Measurements from ENCODE around the gene KRTAP4-1. TPM values are rescaled to one million over a fixed set of nuclear protein-coding genes. Genes with fewer than 3 reads are reported as not detected.

The KRTAP4-1 gene
- total RNA-seq, result not detected

GRCh38 chr17:41184480-41184961 is at the start of gene KRTAP4-1:
Gene KRTAP4-1, minus strand, starts transcription at chr17:41184911. Its CDS starts 57 bp downstream, at chr17:41184854.

GRCh38 chr17:41232399-41233105 is 47.8 kb upstream of the KRTAP4-1 start, which contains the start of gene KRTAP9-3:
Gene KRTAP9-3, plus strand, starts transcription at chr17:41232449. Its CDS starts 53 bp downstream, at chr17:41232502.

GRCh38 chr17:41226598-41227095 is 41.9 kb upstream of the KRTAP4-1 start, which contains the start of gene KRTAP9-2:
Gene KRTAP9-2, plus strand, starts transcription at chr17:41226648. Its CDS starts 7 bp downstream, at chr17:41226655.

GRCh38 chr17:41189837-41190318 is 5.2 kb upstream of the KRTAP4-1 start, which contains the start of gene KRTAP9-1:
Gene KRTAP9-1, plus strand, starts transcription at chr17:41189887. Its CDS starts 0 bp downstream, at chr17:41189887.

GRCh38 chr17:41177727-41178271 is 6.9 kb downstream of the KRTAP4-1 start, which contains the start of gene KRTAP4-2:
Gene KRTAP4-2, minus strand, starts transcription at chr17:41178221. Its CDS starts 57 bp downstream, at chr17:41178164.

GRCh38 chr17:41168121-41168520 is 16.6 kb downstream of the KRTAP4-1 start, which contains the start of gene KRTAP4-3:
Gene KRTAP4-3, minus strand, starts transcription at chr17:41168221. Its CDS starts 49 bp downstream, at chr17:41168172.

GRCh38 chr17:41160648-41161047 is 24.1 kb downstream of the KRTAP4-1 start, which contains the start of gene KRTAP4-4:
Gene KRTAP4-4, minus strand, starts transcription at chr17:41160748. Its CDS starts 57 bp downstream, at chr17:41160691.

GRCh38 chr17:41149652-41149985 is 35.1 kb downstream of the KRTAP4-1 start, which contains the start of gene KRTAP4-5:
Gene KRTAP4-5, minus strand, starts transcription at chr17:41149825. Its CDS starts 58 bp downstream, at chr17:41149767.

GRCh38 chr17:41140360-41141131 is 44.2 kb downstream of the KRTAP4-1 start, which contains the start of gene KRTAP4-6:
Gene KRTAP4-6, minus strand, starts transcription at chr17:41140544. Its CDS starts 57 bp downstream, at chr17:41140487.

Small RNAs within 50 kb of the gene (small RNA-seq; reads per million reads assigned to genes)
- gene KRTAP4-17P (ENCODE audit: low replicate concordance), result not detected

Other genes starting within 250 kb of the KRTAP4-1 start
- gene KRT23, start 247.3 kb downstream of the KRTAP4-1 start, total RNA-seq, result 1.3 TPM
- gene KRT39, start 218.0 kb downstream of the KRTAP4-1 start, total RNA-seq, result 0.18 TPM
- gene KRT40, start 200.6 kb downstream of the KRTAP4-1 start, total RNA-seq, result 0.23 TPM
- gene KRTAP3-3, start 190.7 kb downstream of the KRTAP4-1 start, total RNA-seq, result not detected
- not detected for gene KRTAP3-2, start 185.0 kb downstream of the KRTAP4-1 start, total RNA-seq
- gene KRTAP3-1, start 175.8 kb downstream of the KRTAP4-1 start, total RNA-seq, result not detected
- not detected for gene KRTAP1-5, start 157.7 kb downstream of the KRTAP4-1 start, total RNA-seq
- not detected for gene KRTAP1-4, start 154.7 kb downstream of the KRTAP4-1 start, total RNA-seq
- gene KRTAP1-3, start 150.0 kb downstream of the KRTAP4-1 start, total RNA-seq, result not detected
- not detected for gene KRTAP1-1, start 143.5 kb downstream of the KRTAP4-1 start, total RNA-seq
- not detected for gene KRTAP2-1, start 137.6 kb downstream of the KRTAP4-1 start, total RNA-seq
- gene KRTAP2-2, start 129.7 kb downstream of the KRTAP4-1 start, total RNA-seq, result not detected
- gene KRTAP2-3, start 124.8 kb downstream of the KRTAP4-1 start, total RNA-seq, result not detected
- not detected for gene KRTAP2-4, start 119.0 kb downstream of the KRTAP4-1 start, total RNA-seq
- gene KRTAP4-7, start 100.8 kb downstream of the KRTAP4-1 start, total RNA-seq, result not detected
- gene KRTAP4-8, start 86.8 kb downstream of the KRTAP4-1 start, total RNA-seq, result not detected
- gene KRTAP4-16, start 82.7 kb downstream of the KRTAP4-1 start, total RNA-seq, result not detected
- not detected for gene KRTAP4-9, start 79.5 kb downstream of the KRTAP4-1 start, total RNA-seq
- gene KRTAP4-11, start 66.5 kb downstream of the KRTAP4-1 start, total RNA-seq, result not detected
- gene KRTAP4-12, start 60.7 kb downstream of the KRTAP4-1 start, total RNA-seq, result not detected
- gene KRTAP4-6, start 44.4 kb downstream of the KRTAP4-1 start, total RNA-seq, result not detected
- not detected for gene KRTAP4-5, start 35.1 kb downstream of the KRTAP4-1 start, total RNA-seq
- gene KRTAP4-4, start 24.2 kb downstream of the KRTAP4-1 start, total RNA-seq, result not detected
- gene KRTAP4-3, start 16.7 kb downstream of the KRTAP4-1 start, total RNA-seq, result not detected
- not detected for gene KRTAP4-2, start 6.7 kb downstream of the KRTAP4-1 start, total RNA-seq
- not detected for gene KRTAP9-1, start 5.0 kb upstream of the KRTAP4-1 start, total RNA-seq
- gene KRTAP9-2, start 41.7 kb upstream of the KRTAP4-1 start, total RNA-seq, result not detected
- not detected for gene KRTAP9-3, start 47.5 kb upstream of the KRTAP4-1 start, total RNA-seq
- not detected for gene KRTAP9-8, start 53.1 kb upstream of the KRTAP4-1 start, total RNA-seq
- gene KRTAP9-4, start 64.8 kb upstream of the KRTAP4-1 start, total RNA-seq, result not detected
- not detected for gene KRTAP9-9, start 70.5 kb upstream of the KRTAP4-1 start, total RNA-seq
- not detected for gene KRTAP9-6, start 80.5 kb upstream of the KRTAP4-1 start, total RNA-seq
- not detected for gene KRTAP9-7, start 90.8 kb upstream of the KRTAP4-1 start, total RNA-seq
- gene KRTAP29-1, start 117.9 kb upstream of the KRTAP4-1 start, total RNA-seq, result not detected
- not detected for gene KRTAP16-1, start 124.4 kb upstream of the KRTAP4-1 start, total RNA-seq
- not detected for gene KRTAP17-1, start 130.8 kb upstream of the KRTAP4-1 start, total RNA-seq
- gene KRT33A, start 165.9 kb upstream of the KRTAP4-1 start, total RNA-seq, result 0.12 TPM
- gene KRT33B, start 184.9 kb upstream of the KRTAP4-1 start, total RNA-seq, result not detected
- gene KRT34, start 197.4 kb upstream of the KRTAP4-1 start, total RNA-seq, result not detected
- gene KRT31, start 212.7 kb upstream of the KRTAP4-1 start, total RNA-seq, result 0.47 TPM
- gene KRT37, start 239.7 kb upstream of the KRTAP4-1 start, total RNA-seq, result not detected